Lower lobe of right lung (tissue), 2 donors: ENCODE data around the gene BATF3. TPM values are rescaled to one million over a fixed set of nuclear protein-coding genes. Genes with fewer than 3 reads are reported as not detected.
A peak's percentile ranks its signal among the peaks of the same experiment; 100 is the strongest.

Experiments
- ATAC-seq, 2 donors: fragments of 200-7000 bp; cut with Tn5 transposase; one replicate each; pipeline ENCODE4 v1.9.1; 2020 to 2022; ENCODE audit warnings: mild to moderate bottlenecking in 2 of 2, moderate library complexity in 2 of 2
- DNase-seq: peaks from one replicate; pipeline ENCODE4 v3.0.0-alpha.2; 2020
- H3K27ac ChIP-seq: fragments of 200-600 bp; one replicate; pipeline ENCODE4 v1.8.0; 2022
- H3K27me3 ChIP-seq: fragments of 200-600 bp; one replicate; pipeline ENCODE4 v1.8.0; 2022; ENCODE audit warnings: low read depth
- H3K36me3 ChIP-seq: fragments of 200-600 bp; one replicate; pipeline ENCODE4 v1.8.0; 2022; ENCODE audit warnings: mild to moderate bottlenecking
- H3K4me1 ChIP-seq: fragments of 200-600 bp; one replicate; pipeline ENCODE4 v1.8.0; 2022
- H3K4me3 ChIP-seq: fragments of 200-600 bp; one replicate; pipeline ENCODE4 v1.8.0; 2022; ENCODE audit warnings: mild to moderate bottlenecking
- H3K9me3 ChIP-seq: fragments of 200-600 bp; one replicate; pipeline ENCODE4 v1.8.0; 2022
- intact Hi-C: fragments of 100-400 bp; cut with DNase I; formaldehyde crosslinking; loops from one replicate; pipeline ENCODE4 v1.11.0; 2022
- total RNA-seq: library from RNA; stranded (reverse); fragmentation: NEBNext Ultra II Directional; extraction: Animal tissue kit (Norgen Biotek cat#: 25700); gene quantifications from one replicate; pipeline ENCODE4 v1.2.1, GENCODE V29; 2021
- TF ChIP-seq, protein P1 (sequence below): fragments of 200-600 bp; IDR thresholded peaks from one replicate; pipeline ENCODE4 v1.8.0; 2022; ENCODE audit warnings: antibody characterized with exemption, mild to moderate bottlenecking
- donor health status: DM: no; HTN: yes; CAD: no; lungs with severe emphysema.

The BATF3 gene
- total RNA-seq, 1 donor from 2014 or later, result 12.8 TPM

GRCh38 chr1:212668477-212668876, 31.2 kb downstream of the BATF3 start:
- no peaks in the 10 kb centered on the region for H3K36me3 ChIP-seq
- H3K4me1 ChIP-seq, result peaks cover 58% of the 10 kb centered on the region
- TF ChIP-seq, protein P1, sequence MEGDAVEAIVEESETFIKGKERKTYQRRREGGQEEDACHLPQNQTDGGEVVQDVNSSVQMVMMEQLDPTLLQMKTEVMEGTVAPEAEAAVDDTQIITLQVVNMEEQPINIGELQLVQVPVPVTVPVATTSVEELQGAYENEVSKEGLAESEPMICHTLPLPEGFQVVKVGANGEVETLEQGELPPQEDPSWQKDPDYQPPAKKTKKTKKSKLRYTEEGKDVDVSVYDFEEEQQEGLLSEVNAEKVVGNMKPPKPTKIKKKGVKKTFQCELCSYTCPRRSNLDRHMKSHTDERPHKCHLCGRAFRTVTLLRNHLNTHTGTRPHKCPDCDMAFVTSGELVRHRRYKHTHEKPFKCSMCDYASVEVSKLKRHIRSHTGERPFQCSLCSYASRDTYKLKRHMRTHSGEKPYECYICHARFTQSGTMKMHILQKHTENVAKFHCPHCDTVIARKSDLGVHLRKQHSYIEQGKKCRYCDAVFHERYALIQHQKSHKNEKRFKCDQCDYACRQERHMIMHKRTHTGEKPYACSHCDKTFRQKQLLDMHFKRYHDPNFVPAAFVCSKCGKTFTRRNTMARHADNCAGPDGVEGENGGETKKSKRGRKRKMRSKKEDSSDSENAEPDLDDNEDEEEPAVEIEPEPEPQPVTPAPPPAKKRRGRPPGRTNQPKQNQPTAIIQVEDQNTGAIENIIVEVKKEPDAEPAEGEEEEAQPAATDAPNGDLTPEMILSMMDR, result no peak
- ATAC-seq (no peak), DNase-seq (no peak)
- intact Hi-C loops, result no loop called here
- H3K27ac ChIP-seq, result peak overlapping the region; percentile 83
- H3K27me3 ChIP-seq, result no peaks in the 10 kb centered on the region
- H3K4me3 ChIP-seq, result no peak overlapping the region
- no peaks in the 10 kb centered on the region for H3K9me3 ChIP-seq

GRCh38 chr1:212667223-212668139, 32.2 kb downstream of the BATF3 start:
- TF ChIP-seq, protein P1, result no peak
- Histone ChIP-seq H3K9me3 (no peaks in the 10 kb centered on the region), H3K36me3 (no peaks in the 10 kb centered on the region), H3K27me3 (no peaks in the 10 kb centered on the region), H3K4me1 (peaks cover 58% of the 10 kb centered on the region), H3K27ac (peak overlapping the region; percentile 83), H3K4me3 (no peak overlapping the region)
- DNase-seq (no peak), ATAC-seq (peak; percentile 71 to 72)
- intact Hi-C loops, result no loop called here

- no peak overlapping the region for H3K4me3 ChIP-seq
- DNase-seq (no peak), ATAC-seq (no peak)
- H3K27me3 ChIP-seq, result no peaks in the 10 kb centered on the region
- H3K9me3 ChIP-seq, result no peaks in the 10 kb centered on the region
- intact Hi-C loops, result no loop called here
- peaks cover 58% of the 10 kb centered on the region for H3K4me1 ChIP-seq
- H3K36me3 ChIP-seq, result no peaks in the 10 kb centered on the region
- H3K27ac ChIP-seq, result no peak overlapping the region
- TF ChIP-seq, protein P1, result no peak
Measured at GRCh38 chr1:212666116-212666775, 33.4 kb downstream of the BATF3 start.

- Histone ChIP-seq H3K36me3 (no peaks in the 10 kb centered on the region), H3K27me3 (no peaks in the 10 kb centered on the region), H3K9me3 (no peaks in the 10 kb centered on the region), H3K4me1 (peaks cover 50% of the 10 kb centered on the region), H3K4me3 (peak overlapping the region; percentile 68), H3K27ac (peak overlapping the region; percentile 85)
- ATAC-seq, result peak; percentile 95 to 96
- DNase-seq, result peak; percentile 90
- intact Hi-C loops, result no loop called here
- TF ChIP-seq, protein P1, result peak; percentile 99
Measured at GRCh38 chr1:212665241-212666115, 34.2 kb downstream of the BATF3 start.
